HUES48 (cell line): Measurements from ENCODE around the gene KRAS.

Experiments used
- H3K27ac ChIP-seq: one replicate; pipeline ENCODE4 v1.7.0; 2013; ENCODE audit warnings: low read depth, low read length, inconsistent platforms
- H3K27me3 ChIP-seq: 2 replicates; pipeline ENCODE4 v1.6.1; 2013; ENCODE audit warnings: mild to moderate bottlenecking, low read length; ENCODE audit not compliant: control insufficient read depth, insufficient read depth
- H3K36me3 ChIP-seq: 2 replicates; pipeline ENCODE4 v1.6.1; 2013; ENCODE audit warnings: low read length; ENCODE audit not compliant: control insufficient read depth, insufficient read depth
- H3K4me1 ChIP-seq: 2 replicates; pipeline ENCODE4 v1.6.1; 2013; ENCODE audit warnings: mild to moderate bottlenecking, low read length; ENCODE audit not compliant: control insufficient read depth, insufficient read depth
- H3K4me3 ChIP-seq: 2 replicates; pipeline ENCODE4 v1.5.1; 2013; ENCODE audit warnings: mild to moderate bottlenecking, low read depth, low read length
- H3K9ac ChIP-seq: 2 replicates; pipeline ENCODE4 v1.6.1; 2013; ENCODE audit warnings: mild to moderate bottlenecking, low read depth, low read length, moderate library complexity
- H3K9me3 ChIP-seq: 2 replicates; pipeline ENCODE4 v1.6.1; 2013; ENCODE audit warnings: low read length; ENCODE audit not compliant: control insufficient read depth, insufficient read depth

KRAS gene

DNA sequence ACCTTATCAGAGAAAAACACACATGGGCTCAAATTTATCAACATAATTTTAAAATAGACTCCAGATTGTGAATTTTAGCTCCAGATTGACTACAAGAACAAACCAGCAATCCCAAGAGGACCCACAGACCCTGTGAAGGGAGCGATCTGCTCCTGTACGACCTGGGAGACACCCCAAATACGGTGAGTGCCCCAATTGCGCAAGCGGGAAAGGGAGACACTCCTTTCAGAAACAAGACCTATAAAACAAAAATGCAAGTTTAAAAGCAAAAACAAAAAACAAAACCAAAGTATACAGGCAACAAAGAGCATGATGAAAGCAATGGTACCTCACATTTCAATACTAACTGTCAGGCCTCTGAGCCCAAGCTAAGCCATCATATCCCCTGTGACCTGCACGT is 87.9 kb downstream of the KRAS start:
- Histone ChIP-seq H3K9ac (no peak overlapping the region), H3K4me1 (peaks cover 2% of the 10 kb centered on the region; the same call in 1 of the 2 replicates), H3K9me3 (no peaks in the 10 kb centered on the region), H3K4me3 (no peak overlapping the region), H3K36me3 (no peaks in the 10 kb centered on the region), H3K27ac (no peak overlapping the region), H3K27me3 (no peaks in the 10 kb centered on the region)

DNA sequence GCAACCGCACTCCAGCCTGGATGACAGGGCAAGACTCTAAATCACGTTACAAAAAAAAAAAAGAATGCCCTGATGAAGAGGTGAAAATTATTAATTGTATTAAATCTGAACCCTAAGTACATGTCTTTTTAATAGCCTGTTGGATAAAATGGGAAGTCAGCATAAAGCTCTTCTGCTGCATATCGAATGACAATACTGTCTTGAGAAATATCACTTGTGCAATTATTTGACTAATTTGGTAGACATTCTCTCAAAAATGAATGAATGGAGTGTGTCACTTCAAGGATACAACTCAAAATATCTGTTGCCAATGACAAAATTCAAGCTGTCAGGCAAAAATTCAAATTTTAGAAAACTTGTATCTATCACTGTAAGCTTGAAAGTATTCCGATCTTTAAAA is 94.7 kb downstream of the KRAS start:
- no peak overlapping the region for H3K27ac ChIP-seq
- no peak overlapping the region for H3K9ac ChIP-seq

DNA sequence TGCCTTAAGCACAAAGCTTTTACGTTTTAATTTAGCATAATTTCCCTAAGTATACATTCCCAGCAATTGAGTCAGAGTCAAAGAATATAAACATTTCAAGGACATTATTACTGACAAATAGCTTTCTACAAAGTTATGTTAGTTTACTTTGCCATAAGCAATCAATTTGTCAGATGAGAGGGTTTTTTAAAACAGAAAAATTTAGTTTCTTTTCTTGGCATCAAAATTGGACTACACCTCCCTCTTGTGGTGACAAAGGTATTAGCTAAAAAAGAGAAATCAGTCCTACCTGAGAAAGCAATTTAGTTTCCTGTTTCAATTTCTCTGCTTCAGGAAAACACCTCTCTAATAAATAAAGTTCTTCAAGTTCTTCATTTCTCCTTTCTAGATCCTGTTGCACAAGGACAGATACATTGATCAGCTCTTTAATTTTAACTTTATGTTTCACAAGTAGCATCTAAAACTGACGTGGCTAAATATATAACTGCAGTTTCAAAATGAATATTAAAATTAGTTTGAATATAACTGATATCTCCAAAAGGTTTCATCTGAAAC is 95.6 kb downstream of the KRAS start:
- Histone ChIP-seq H3K4me3 (no peak overlapping the region), H3K27ac (no peak overlapping the region), H3K27me3 (no peaks in the 10 kb centered on the region), H3K9me3 (no peaks in the 10 kb centered on the region), H3K9ac (no peak overlapping the region), H3K36me3 (no peaks in the 10 kb centered on the region), H3K4me1 (peaks cover 22% of the 10 kb centered on the region)

More for the DNA sequence above, 94.7 kb downstream of the KRAS start:
- Histone ChIP-seq H3K4me1 (peaks cover 24% of the 10 kb centered on the region), H3K36me3 (no peaks in the 10 kb centered on the region), H3K27me3 (no peaks in the 10 kb centered on the region), H3K9me3 (no peaks in the 10 kb centered on the region), H3K4me3 (no peak overlapping the region)
